Measurements from ENCODE around the gene BCL6. TPM values are rescaled to one million over a fixed set of nuclear protein-coding genes. Genes with fewer than 3 reads are reported as not detected.

Gene BCL6
- total and polyA plus RNA-seq, 7 donors, result 4.9 to 233 (median 51.4) TPM

GRCh38 chr3:187673012-187673411 lies 72.3 kb downstream of the BCL6 start:
- 59 to 71% methylated on average over 3 of the region's 3 CpGs for WGBS, 2 donors
- intact Hi-C loops (cut with DNase I), result loop anchor here (10.0 kb wide), 1 partner anchor 558 kb away; no protein-coding TSS in a partner anchor
- Histone ChIP-seq H3K27me3 (peaks cover 0 to 6% (median 0%) of the 10 kb centered on the region in 3 donors), H3K4me3 (no peak overlapping the region), H3K4me1 (peaks cover 0 to 29% (median 10%) of the 10 kb centered on the region in 4 donors), H3K27ac (no peak overlapping the region), H3K36me3 (no peaks in the 10 kb centered on the region), H3K9me3 (no peaks in the 10 kb centered on the region)
- TF ChIP-seq CTCF (IDR thresholded peaks at IDR 0.05), result no peak
- TF ChIP-seq POLR2AphosphoS5 (IDR thresholded peaks at IDR 0.05), result no peak
- TF ChIP-seq POLR2A (IDR thresholded peaks at IDR 0.05), result no peak
- no peak for TF ChIP-seq EP300 (IDR thresholded peaks at IDR 0.05)
- DNase-seq, result no peak

Other genes starting within 250 kb of the BCL6 start
- 1 to 10 TPM in 3 of 4 donors, not detected in 1; 1.1 to 3.0 (median 1.5) TPM for gene SST, start 75.1 kb downstream of the BCL6 start, total RNA-seq
- 10 to 100 TPM; 11.0 to 19.2 (median 18.0) TPM for gene SST, start 75.1 kb downstream of the BCL6 start, polyA plus RNA-seq
- not detected for gene RTP2, start 42.9 kb downstream of the BCL6 start, total RNA-seq
- not detected for gene RTP2, start 42.9 kb downstream of the BCL6 start, polyA plus RNA-seq

Data from sigmoid colon (tissue), 7 donors.